Uterus (tissue), 2 donors: ENCODE data around the gene KCNA10.

ENCODE experiments used
- POLR2A ChIP-seq, 2 donors: fragments of 450-650 bp; IDR thresholded peaks; one replicate each; pipeline ENCODE4 v1.6.1; 2016; ENCODE audit warnings: antibody characterized with exemption in 2 of 2, mild to moderate bottlenecking in 1 of 2, moderate library complexity in 1 of 2
- TF ChIP-seq, protein P1 (sequence below), 4 experiments: fragments of 200-600 bp in 2 of 4; fragments of 450-650 bp in 2 of 4; sonication (generic) in 2 of 4; IDR thresholded peaks; one replicate each; pipeline ENCODE4 v1.5.1; 2016 to 2019; ENCODE audit warnings: antibody characterized with exemption in 4 of 4, mild to moderate bottlenecking in 2 of 4, moderate library complexity in 1 of 4

DNA sequence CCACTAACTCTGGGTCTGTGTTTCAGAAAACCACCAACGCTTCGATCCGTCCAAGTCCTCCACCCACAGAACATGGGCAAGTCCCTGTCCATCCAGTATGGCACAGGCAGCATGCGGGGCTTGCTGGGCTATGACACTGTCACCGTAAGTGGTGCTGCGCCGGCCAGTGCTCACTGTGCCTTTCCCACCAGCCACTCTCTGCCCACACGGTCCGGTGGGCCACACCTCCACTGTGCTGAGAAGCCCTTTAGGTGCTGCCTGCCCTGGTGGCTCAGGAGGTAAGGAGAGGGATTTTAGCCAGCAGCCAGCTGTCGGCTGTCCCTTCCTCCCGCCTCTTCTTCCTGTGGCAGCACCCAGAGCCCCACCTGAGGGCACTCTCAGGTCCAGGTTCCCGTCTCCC is 34.2 kb downstream of the KCNA10 start:
- TF ChIP-seq, protein P1, sequence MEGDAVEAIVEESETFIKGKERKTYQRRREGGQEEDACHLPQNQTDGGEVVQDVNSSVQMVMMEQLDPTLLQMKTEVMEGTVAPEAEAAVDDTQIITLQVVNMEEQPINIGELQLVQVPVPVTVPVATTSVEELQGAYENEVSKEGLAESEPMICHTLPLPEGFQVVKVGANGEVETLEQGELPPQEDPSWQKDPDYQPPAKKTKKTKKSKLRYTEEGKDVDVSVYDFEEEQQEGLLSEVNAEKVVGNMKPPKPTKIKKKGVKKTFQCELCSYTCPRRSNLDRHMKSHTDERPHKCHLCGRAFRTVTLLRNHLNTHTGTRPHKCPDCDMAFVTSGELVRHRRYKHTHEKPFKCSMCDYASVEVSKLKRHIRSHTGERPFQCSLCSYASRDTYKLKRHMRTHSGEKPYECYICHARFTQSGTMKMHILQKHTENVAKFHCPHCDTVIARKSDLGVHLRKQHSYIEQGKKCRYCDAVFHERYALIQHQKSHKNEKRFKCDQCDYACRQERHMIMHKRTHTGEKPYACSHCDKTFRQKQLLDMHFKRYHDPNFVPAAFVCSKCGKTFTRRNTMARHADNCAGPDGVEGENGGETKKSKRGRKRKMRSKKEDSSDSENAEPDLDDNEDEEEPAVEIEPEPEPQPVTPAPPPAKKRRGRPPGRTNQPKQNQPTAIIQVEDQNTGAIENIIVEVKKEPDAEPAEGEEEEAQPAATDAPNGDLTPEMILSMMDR (IDR thresholded peaks at IDR 0.05): no peak
- no peak for TF ChIP-seq POLR2A (IDR thresholded peaks at IDR 0.05)
